Heart right ventricle (tissue), 16 donors: Measurements from ENCODE around the gene PDE1C. TPM values are rescaled to one million over a fixed set of nuclear protein-coding genes. Genes with fewer than 3 reads are reported as not detected.
A peak's percentile ranks its signal among the peaks of the same experiment; 100 is the strongest.

Source experiments
- ATAC-seq, 8 donors: fragments of 200-7000 bp; cut with Tn5 transposase; one replicate each; pipeline ENCODE4 v1.9.1; 2020; ENCODE audit warnings: mild to moderate bottlenecking in 8 of 8, moderate library complexity in 8 of 8, moderate number of reproducible peaks in 1 of 8
- DNase-seq, 2 donors: peaks; one replicate each; pipeline ENCODE4 v3.0.0-alpha.2; 2020
- H3K27ac ChIP-seq, 10 donors: fragments of 200-600 bp; sonication (generic) in 2 of 10; one replicate each; pipeline versions ENCODE4 v1.5.0 to v1.8.0; 2020 to 2022; ENCODE audit warnings: mild to moderate bottlenecking in 3 of 10
- H3K27me3 ChIP-seq, 7 donors: fragments of 200-600 bp; one replicate each; pipeline ENCODE4 v1.8.0; 2021 to 2022; ENCODE audit warnings: mild to moderate bottlenecking in 2 of 7
- H3K36me3 ChIP-seq, 9 donors: fragments of 200-600 bp; sonication (generic) in 1 of 9; one replicate each; pipeline versions ENCODE4 v1.5.0 to v1.8.0; 2020 to 2022; ENCODE audit warnings: mild to moderate bottlenecking in 2 of 9
- H3K4me1 ChIP-seq, 9 donors: fragments of 200-600 bp; sonication (generic) in 1 of 9; one replicate each; pipeline versions ENCODE4 v1.5.0 to v1.8.0; 2020 to 2022; ENCODE audit warnings: mild to moderate bottlenecking in 4 of 9
- H3K4me3 ChIP-seq, 10 donors: fragments of 200-600 bp; sonication (generic) in 2 of 10; one replicate each; pipeline versions ENCODE4 v1.5.0 to v1.8.0; 2020 to 2022; ENCODE audit warnings: mild to moderate bottlenecking in 7 of 10, moderate library complexity in 2 of 10
- H3K9me3 ChIP-seq, 11 donors: fragments of 200-600 bp in 10 of 11; sonication (generic) in 2 of 11; one replicate each; pipeline versions ENCODE4 v1.5.0 to v1.8.0; 2013 to 2022; ENCODE audit warnings: mild to moderate bottlenecking in 2 of 11, control low read depth in 1 of 11, moderate library complexity in 1 of 11
- WGBS, 2 donors: extraction: QIAGEN DNeasy Blood & Tissue Kit; methylation state at CpG; one replicate each; pipeline ENCODE4 v1.1.7; 2013; ENCODE audit warnings: inconsistent platforms in 1 of 2; 5-methylcytosine and 5-hydroxymethylcytosine counted together
- intact Hi-C, 10 donors: fragments of 100-400 bp; cut with DNase I; formaldehyde crosslinking; loops; one replicate each; pipeline versions ENCODE4 v1.11.1 to v1.14.2; 2022
- polyA plus RNA-seq, 2 donors: library from polyadenylated mRNA; stranded (reverse); fragments of 200-250 nt; gene quantifications; one replicate each; pipeline ENCODE4 v1.2.3, GENCODE V29; 2013
- total RNA-seq, 10 donors: library from RNA; stranded (reverse); fragmentation: NEBNext Ultra II Directional in 3 of 10; extraction: Animal tissue kit (Norgen Biotek cat#: 25700) in 3 of 10; gene quantifications; one replicate each; pipeline versions ENCODE4 v1.2.1 to v1.2.4, GENCODE V29; 2021 to 2023
- TF ChIP-seq, protein P1 (sequence below), 9 donors: fragments of 200-600 bp; sonication (generic) in 2 of 9; IDR thresholded peaks; one replicate each; pipeline versions ENCODE4 v1.5.0 to v1.8.0; 2021 to 2022; ENCODE audit warnings: antibody characterized with exemption in 9 of 9, mild to moderate bottlenecking in 5 of 9, moderate library complexity in 1 of 9
- donor health status: Arrhythmogenic right ventricular cardiomyopathy.
- donor health status: ischemic (EF 13 %, LVEDD 7.1; RV severe dilation, severe dysfunction).
- donor health status: healthy with polysubstance abuse.
- donor health status: DM: no; HTN: yes; CAD: no.
- donor health status: DM: no; HTN: no; CAD: no.
- donor health status: ischemic (EF 25% LVEDD 6.9; RV normal size, moderate dysfunction).
- donor health status: ischemic (EF 25% LVEDD 5.7; RV mildly dilated, moderate dysfunction).
- donor health status: healthy.
- donor health status: DM: yes; HTN: yes; CAD: no.
- donor health status: Ischemic cardiomyopathy.
- donor health status: ischemic (EF 35%, LVEDD 5.7; RV mildly dilated, moderate dysfunction).
- donor health status: nonischemic (EF 11% LVEDD 7.7; RV severe dilation, severe dysfunction).
- donor health status: DM: yes; HTN: yes; CAD: no.
- donor health status: PGD.
- donor health status: ischemic (EF 29% LVEDD 5.4; RV normal size, mild dysfunction).
- donor health status: nonischemic (EF 23%, LVEDD 6.1; RV moderate dilation, normal function).

The PDE1C gene
- total and polyA plus RNA-seq, 12 donors: 11.7 to 315 (median 175) TPM

DNA sequence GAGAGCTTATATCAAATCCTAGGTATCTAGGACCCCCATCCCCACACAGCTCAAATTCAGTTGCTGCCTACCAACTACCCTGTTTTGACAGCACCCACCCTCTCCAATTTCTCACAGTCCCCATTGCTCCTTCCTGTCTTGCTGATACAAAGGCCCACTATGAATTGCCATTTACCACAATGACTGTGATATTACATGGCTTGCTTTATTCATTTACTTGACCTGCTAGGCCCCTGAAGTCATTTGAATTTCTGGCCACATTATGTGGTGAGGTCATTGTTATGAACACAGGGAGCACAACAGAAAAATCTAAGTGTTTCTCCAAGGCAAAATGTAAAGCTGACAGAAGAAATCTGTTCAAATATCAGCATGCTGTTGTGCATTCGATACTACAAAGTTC lies 281.8 kb downstream of the PDE1C start:
- intact Hi-C loops: loop anchor here in 4 of 10 donors (10.0 kb wide), 4 partner anchors 246 to 416 kb away; no protein-coding TSS in a partner anchor
- peak in 1 of 8 donors; percentile 9 for ATAC-seq

DNA sequence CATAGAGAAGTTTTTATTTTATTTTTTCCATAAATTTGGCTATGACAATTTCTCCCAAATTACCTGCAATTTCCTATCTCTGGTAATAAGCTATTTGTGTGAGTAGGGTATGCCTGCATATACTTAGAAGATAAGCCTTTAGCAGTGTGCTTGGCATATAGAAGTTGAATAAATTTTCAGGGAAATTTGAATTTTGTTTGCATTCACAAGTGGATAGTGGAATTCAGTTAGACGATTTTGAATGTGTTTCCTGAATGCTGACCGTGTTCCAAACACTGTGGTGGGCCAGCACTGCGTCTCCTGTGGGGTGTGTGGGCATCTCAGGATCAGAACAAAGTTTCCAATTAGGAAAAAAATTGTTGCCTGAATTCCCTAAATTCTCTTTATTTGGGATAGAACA lies 283.9 kb downstream of the PDE1C start:
- intact Hi-C loops: loop anchor here in 4 of 10 donors (10.0 kb wide), 4 partner anchors 248 to 418 kb away; no protein-coding TSS in a partner anchor
- ATAC-seq: no peak
- H3K36me3 ChIP-seq: peaks cover 0 to 15% (median 0%) of the 10 kb centered on the region in 9 donors
- H3K27ac ChIP-seq: no peak overlapping the region
- TF ChIP-seq, protein P1, sequence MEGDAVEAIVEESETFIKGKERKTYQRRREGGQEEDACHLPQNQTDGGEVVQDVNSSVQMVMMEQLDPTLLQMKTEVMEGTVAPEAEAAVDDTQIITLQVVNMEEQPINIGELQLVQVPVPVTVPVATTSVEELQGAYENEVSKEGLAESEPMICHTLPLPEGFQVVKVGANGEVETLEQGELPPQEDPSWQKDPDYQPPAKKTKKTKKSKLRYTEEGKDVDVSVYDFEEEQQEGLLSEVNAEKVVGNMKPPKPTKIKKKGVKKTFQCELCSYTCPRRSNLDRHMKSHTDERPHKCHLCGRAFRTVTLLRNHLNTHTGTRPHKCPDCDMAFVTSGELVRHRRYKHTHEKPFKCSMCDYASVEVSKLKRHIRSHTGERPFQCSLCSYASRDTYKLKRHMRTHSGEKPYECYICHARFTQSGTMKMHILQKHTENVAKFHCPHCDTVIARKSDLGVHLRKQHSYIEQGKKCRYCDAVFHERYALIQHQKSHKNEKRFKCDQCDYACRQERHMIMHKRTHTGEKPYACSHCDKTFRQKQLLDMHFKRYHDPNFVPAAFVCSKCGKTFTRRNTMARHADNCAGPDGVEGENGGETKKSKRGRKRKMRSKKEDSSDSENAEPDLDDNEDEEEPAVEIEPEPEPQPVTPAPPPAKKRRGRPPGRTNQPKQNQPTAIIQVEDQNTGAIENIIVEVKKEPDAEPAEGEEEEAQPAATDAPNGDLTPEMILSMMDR (IDR thresholded peaks at IDR 0.05): no peak
- WGBS, 2 donors: 76 to 88% methylated on average over 3 of the region's 3 CpGs
- H3K4me1 ChIP-seq: peaks cover 0 to 10% (median 0%) of the 10 kb centered on the region in 9 donors
- H3K27me3 ChIP-seq: no peaks in the 10 kb centered on the region
- H3K4me3 ChIP-seq: no peak overlapping the region
- no peaks in the 10 kb centered on the region for H3K9me3 ChIP-seq
- no peak for DNase-seq

More for the DNA sequence above, 281.8 kb downstream of the PDE1C start:
- Histone ChIP-seq H3K27ac (no peak overlapping the region), H3K27me3 (no peaks in the 10 kb centered on the region), H3K36me3 (peaks cover 0 to 20% (median 0%) of the 10 kb centered on the region in 9 donors), H3K4me1 (peaks cover 0 to 10% (median 0%) of the 10 kb centered on the region in 9 donors), H3K9me3 (no peaks in the 10 kb centered on the region), H3K4me3 (no peak overlapping the region)
- 63 to 68% methylated on average over 1 of the region's 1 CpG for WGBS, 2 donors
- TF ChIP-seq, protein P1 (IDR thresholded peaks at IDR 0.05): no peak
- DNase-seq: no peak

DNA sequence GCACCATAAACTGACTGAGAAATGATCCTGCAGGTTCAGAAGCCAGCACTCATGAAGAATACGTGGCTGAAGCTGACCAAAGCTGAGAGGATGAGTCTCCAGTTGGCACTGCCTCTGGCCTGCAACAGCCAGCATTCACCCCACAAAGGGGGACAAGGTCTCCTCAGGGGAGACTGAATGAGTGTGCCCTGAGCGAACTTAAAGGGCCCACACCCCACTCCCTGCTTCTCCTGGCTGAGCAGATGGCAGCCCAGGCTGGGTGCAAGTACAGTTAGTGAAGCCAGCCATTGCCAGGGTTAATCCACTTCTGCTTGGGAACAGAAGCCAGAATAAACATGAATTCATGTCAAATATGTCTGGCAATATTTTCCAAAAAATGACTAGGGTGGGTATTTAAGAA lies 285.1 kb downstream of the PDE1C start:
- H3K27ac ChIP-seq: no peak overlapping the region
- no peak overlapping the region for H3K4me3 ChIP-seq
- ATAC-seq (peak in 3 of 8 donors; percentile 8 to 45 (median 20)), DNase-seq (no peak)
- peaks cover 0 to 10% (median 0%) of the 10 kb centered on the region in 9 donors for H3K4me1 ChIP-seq
- no peaks in the 10 kb centered on the region for H3K27me3 ChIP-seq
- H3K36me3 ChIP-seq: peaks cover 0 to 13% (median 0%) of the 10 kb centered on the region in 9 donors
- 56 to 69% methylated on average over 2 of the region's 2 CpGs for WGBS, 2 donors
- no peaks in the 10 kb centered on the region for H3K9me3 ChIP-seq
- TF ChIP-seq, protein P1 (IDR thresholded peaks at IDR 0.05): no peak
- intact Hi-C loops: loop anchor here in 4 of 10 donors (10.0 kb wide), 4 partner anchors 250 to 420 kb away; no protein-coding TSS in a partner anchor

DNA sequence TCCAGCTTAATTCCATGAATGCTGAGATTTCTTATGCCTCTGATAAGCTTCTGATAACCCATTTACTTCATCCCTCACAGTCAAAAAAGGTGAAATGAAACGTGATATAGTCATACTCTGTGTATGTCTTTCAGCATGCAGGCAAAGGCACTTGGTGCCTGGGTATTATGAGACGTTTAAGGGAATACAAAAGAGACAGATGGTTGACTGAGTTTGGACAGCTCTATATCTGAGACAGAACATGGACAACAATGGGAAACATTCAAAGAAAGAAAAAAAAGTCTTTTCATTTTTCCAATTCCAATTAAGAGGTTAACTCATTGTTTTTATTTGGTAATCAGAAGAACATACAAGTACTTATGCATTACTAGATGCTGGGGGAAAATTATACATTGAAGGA lies 287.0 kb downstream of the PDE1C start:
- peaks cover 0 to 17% (median 4%) of the 10 kb centered on the region in 9 donors for H3K4me1 ChIP-seq
- 48% methylated on average over 2 of the region's 2 CpGs for WGBS, 2 donors

More for the DNA sequence above, 287.0 kb downstream of the PDE1C start:
- intact Hi-C loops: loop anchor here in 4 of 10 donors (10.0 kb wide), 4 partner anchors 252 to 422 kb away; no protein-coding TSS in a partner anchor
- no peak for ATAC-seq
- no peaks in the 10 kb centered on the region for H3K9me3 ChIP-seq
- peaks cover 0 to 4% (median 0%) of the 10 kb centered on the region in 9 donors for H3K36me3 ChIP-seq
- no peak overlapping the region for H3K4me3 ChIP-seq
- no peak overlapping the region for H3K27ac ChIP-seq
- H3K27me3 ChIP-seq: no peaks in the 10 kb centered on the region
- DNase-seq: no peak
- TF ChIP-seq, protein P1 (IDR thresholded peaks at IDR 0.05): no peak
